Nephron progenitor cell (in vitro differentiated cells): ENCODE data around the gene F2RL2.
A peak's percentile ranks its signal among the peaks of the same experiment; 100 is the strongest.

Source experiments
- DNase-seq: peaks from one replicate; pipeline ENCODE4 v3.0.0; 2021
- H3K27ac Mint-ChIP-seq: 2 replicates; pipeline ENCODE4 v1.8.0; 2021; ENCODE audit warnings: mild to moderate bottlenecking, moderate library complexity, mixed read lengths
- H3K27me3 Mint-ChIP-seq: 2 replicates; pipeline ENCODE4 v1.8.0; 2021; ENCODE audit warnings: mild to moderate bottlenecking, low read depth, mixed read lengths; ENCODE audit not compliant: poor library complexity
- H3K36me3 Mint-ChIP-seq: 2 replicates; pipeline ENCODE4 v1.8.0; 2021; ENCODE audit warnings: low read depth, mixed read lengths
- H3K4me1 Mint-ChIP-seq: 2 replicates; pipeline ENCODE4 v1.8.0; 2021; ENCODE audit warnings: mixed read lengths
- H3K4me3 Mint-ChIP-seq: 2 replicates; pipeline ENCODE4 v1.8.0; 2021; ENCODE audit warnings: mild to moderate bottlenecking, moderate library complexity, mixed read lengths
- H3K9me3 Mint-ChIP-seq: 2 replicates; pipeline ENCODE4 v1.8.0; 2021; ENCODE audit warnings: mild to moderate bottlenecking, moderate library complexity, mixed read lengths
- CTCF ChIP-seq: fragments of 200-600 bp; sonication (generic); IDR thresholded peaks from 2 replicates; pipeline ENCODE4 v1.5.0; 2021; ENCODE audit warnings: antibody characterized with exemption

The F2RL2 gene

GRCh38 chr5:76652809-76653414 lies 29.7 kb upstream of the F2RL2 start:
- TF ChIP-seq CTCF = no peak
- Mint-ChIP-seq H3K4me3 (no peak overlapping the region), H3K4me1 (peaks cover 21% of the 10 kb centered on the region), H3K36me3 (peaks cover 66% of the 10 kb centered on the region), H3K27ac (no peak overlapping the region), H3K9me3 (peaks cover 30% of the 10 kb centered on the region), H3K27me3 (no peaks in the 10 kb centered on the region)
- DNase-seq = no peak

- Mint-ChIP-seq H3K9me3 (peaks cover 39% of the 10 kb centered on the region), H3K27ac (no peak overlapping the region), H3K4me3 (no peak overlapping the region), H3K27me3 (no peaks in the 10 kb centered on the region), H3K4me1 (no peaks in the 10 kb centered on the region), H3K36me3 (peaks cover 68% of the 10 kb centered on the region)
- no peak for TF ChIP-seq CTCF
- no peak for DNase-seq
Measured at GRCh38 chr5:76649140-76649539, 25.9 kb upstream of the F2RL2 start.

GRCh38 chr5:76643371-76643770 lies 20.2 kb upstream of the F2RL2 start:
- H3K27me3 Mint-ChIP-seq = no peaks in the 10 kb centered on the region
- TF ChIP-seq CTCF = no peak
- DNase-seq = no peak
- no peaks in the 10 kb centered on the region for H3K4me1 Mint-ChIP-seq
- peaks cover 14% of the 10 kb centered on the region for H3K9me3 Mint-ChIP-seq
- H3K4me3 Mint-ChIP-seq = no peak overlapping the region
- peaks cover 39% of the 10 kb centered on the region for H3K36me3 Mint-ChIP-seq
- no peak overlapping the region for H3K27ac Mint-ChIP-seq

- no peak overlapping the region for H3K27ac Mint-ChIP-seq
- H3K27me3 Mint-ChIP-seq = no peaks in the 10 kb centered on the region
- TF ChIP-seq CTCF = no peak
- peaks cover 34% of the 10 kb centered on the region for H3K36me3 Mint-ChIP-seq
- H3K9me3 Mint-ChIP-seq = peaks cover 5% of the 10 kb centered on the region
- DNase-seq = no peak
- no peak overlapping the region for H3K4me3 Mint-ChIP-seq
- H3K4me1 Mint-ChIP-seq = no peaks in the 10 kb centered on the region
Measured at GRCh38 chr5:76642390-76643040, 19.3 kb upstream of the F2RL2 start.

GRCh38 chr5:76641514-76642120 lies 18.4 kb upstream of the F2RL2 start:
- H3K27me3 Mint-ChIP-seq = no peaks in the 10 kb centered on the region
- TF ChIP-seq CTCF = peak; percentile 86
- H3K4me3 Mint-ChIP-seq = no peak overlapping the region
- H3K4me1 Mint-ChIP-seq = no peaks in the 10 kb centered on the region
- DNase-seq = peak; percentile 76
- peaks cover 35% of the 10 kb centered on the region for H3K36me3 Mint-ChIP-seq
- no peak overlapping the region for H3K27ac Mint-ChIP-seq
- no peaks in the 10 kb centered on the region for H3K9me3 Mint-ChIP-seq
